K562 (cell line): ENCODE data around the gene MKNK2. TPM values are rescaled to one million over a fixed set of nuclear protein-coding genes. Genes with fewer than 3 reads are reported as not detected.
A peak's percentile ranks its signal among the peaks of the same experiment; 100 is the strongest.

Source experiments
- ARID2 ChIP-seq: fragments of 450-650 bp; IDR thresholded peaks from 2 replicates; pipeline ENCODE4 v1.6.1; 2017; ENCODE audit warnings: antibody characterized with exemption, mild to moderate bottlenecking
- BHLHE40 ChIP-seq: IDR thresholded peaks from 2 replicates; pipeline ENCODE4 v1.6.1; 2011; ENCODE audit warnings: low read length, improper control_type of control experiment
- FOXJ3 ChIP-seq: sonication (generic); formaldehyde crosslinking; IDR thresholded peaks from 2 replicates; pipeline ENCODE4 v1.4.0; 2020; ENCODE audit warnings: mild to moderate bottlenecking, missing genetic modification reagents
- HDAC6 ChIP-seq: IDR thresholded peaks from 2 replicates; pipeline ENCODE4 v1.6.1; 2012; ENCODE audit warnings: low read depth, mild to moderate bottlenecking, control low read depth, inconsistent platforms, low read length, moderate library complexity
- NR2C2 ChIP-seq, 2 experiments: fragments of 200-800 bp in 1 of 2; sonication (Bioruptor generic) in 1 of 2; sonication (generic) in 1 of 2; formaldehyde crosslinking in 1 of 2; IDR thresholded peaks; 2 replicates each; pipeline versions ENCODE4 v1.6.1 to v1.8.0; 2016 to 2022; ENCODE audit warnings: mild to moderate bottlenecking in 1 of 2, missing compliant biosample characterization in 1 of 2, missing genetic modification characterization in 1 of 2, missing genetic modification reagents in 1 of 2
- POLR2B ChIP-seq: fragments of 450-650 bp; IDR thresholded peaks from 2 replicates; pipeline ENCODE4 v1.6.1; 2018; ENCODE audit warnings: low read depth; ENCODE audit not compliant: partially characterized antibody
- SAFB ChIP-seq: fragments of 200-400 bp; formaldehyde crosslinking; IDR thresholded peaks from 2 replicates; pipeline ENCODE4 v1.6.1; 2017; ENCODE audit warnings: low read depth, low read length, borderline replicate concordance
- SUPT5H ChIP-seq: fragments of 450-650 bp; IDR thresholded peaks from 2 replicates; pipeline ENCODE4 v1.6.1; 2016
- ZNF143 ChIP-seq: sonication (generic); formaldehyde crosslinking; IDR thresholded peaks from 2 replicates; pipeline ENCODE4 v1.9.0; 2022; ENCODE audit warnings: mild to moderate bottlenecking, missing genetic modification reagents
- ZNF57 ChIP-seq: fragments of 450-650 bp; formaldehyde crosslinking; IDR thresholded peaks from 2 replicates; pipeline ENCODE4 v1.4.0; 2020; ENCODE audit warnings: mild to moderate bottlenecking, moderate library complexity
- ZNF707 ChIP-seq: fragments of 250-450 bp; sonication (Bioruptor Pico); conservative IDR thresholded peaks from 2 replicates; pipeline ENCODE4 v1.8.0; 2022; ENCODE audit warnings: inconsistent platforms, mild to moderate bottlenecking, moderate library complexity
- polyA plus RNA-seq, 8 experiments: library from polyadenylated mRNA; depleted of rRNA in 4 of 8; stranded (reverse) in 5 of 8; unstranded in 3 of 8; fragments of >200 nt; fragmentation: Nextera tagmentation in 2 of 8; fragmentation: Illumina TruSeq in 1 of 8; extraction: Ambion mirVana in 2 of 8; extraction: Trizol in 1 of 8; gene quantifications; 2 replicates each; pipeline versions ENCODE4 v1.2.1 to v1.2.3, GENCODE V29; 2011 to 2014; ENCODE audit warnings: inconsistent platforms in 1 of 8, missing spikeins in 1 of 8
- total RNA-seq, 7 experiments: library from RNA; depleted of rRNA in 6 of 7; stranded (reverse); fragments of >200 nt in 6 of 7; fragmentation: Illumina TruSeq in 2 of 7; extraction: Trizol in 2 of 7; gene quantifications; 2 replicates each; pipeline versions ENCODE4 v1.2.1 to v1.2.3, GENCODE V29; 2011 to 2021; ENCODE audit warnings: low replicate concordance in 1 of 7
- TF ChIP-seq, protein P1 (sequence below), 2 experiments: IDR thresholded peaks; 2 replicates each; pipeline ENCODE4 v1.6.1; 2011; ENCODE audit warnings: borderline replicate concordance in 1 of 2, control low read depth in 1 of 2, low read depth in 1 of 2, low read length in 1 of 2, mild to moderate bottlenecking in 1 of 2, mixed read lengths in 1 of 2, moderate library complexity in 1 of 2; ENCODE audit not compliant: insufficient read depth in 1 of 2, insufficient read length in 1 of 2, poor library complexity in 1 of 2, severe bottlenecking in 1 of 2; ENCODE audit errors: extremely low read depth in 1 of 2
- TF ChIP-seq, protein P2 (sequence below): IDR thresholded peaks from 2 replicates; pipeline ENCODE4 v1.6.1; 2016; ENCODE audit warnings: missing genetic modification characterization, missing compliant biosample characterization
- TF ChIP-seq, protein P3 (sequence below): fragments of 450-650 bp; formaldehyde crosslinking; IDR thresholded peaks from 2 replicates; pipeline ENCODE4 v1.4.0; 2020; ENCODE audit warnings: mild to moderate bottlenecking, mixed read lengths
- TF ChIP-seq, protein P4 (sequence below): fragments of 150-350 bp; IDR thresholded peaks from 2 replicates; pipeline ENCODE4 v1.6.1; 2014; ENCODE audit warnings: low read depth, mild to moderate bottlenecking, low read length, borderline replicate concordance
- TF ChIP-seq, protein P5 (sequence below): fragments of 450-650 bp; formaldehyde crosslinking; conservative IDR thresholded peaks from 2 replicates; pipeline ENCODE4 v1.4.0; 2022; ENCODE audit warnings: mild to moderate bottlenecking, missing genetic modification characterization

Gene MKNK2
- total and polyA plus RNA-seq, 9 of the 15 experiments (the other 6 are each of a cell fraction or from before 2014, with no cell fraction given): 5.1 to 191 (median 51.9) TPM

DNA sequence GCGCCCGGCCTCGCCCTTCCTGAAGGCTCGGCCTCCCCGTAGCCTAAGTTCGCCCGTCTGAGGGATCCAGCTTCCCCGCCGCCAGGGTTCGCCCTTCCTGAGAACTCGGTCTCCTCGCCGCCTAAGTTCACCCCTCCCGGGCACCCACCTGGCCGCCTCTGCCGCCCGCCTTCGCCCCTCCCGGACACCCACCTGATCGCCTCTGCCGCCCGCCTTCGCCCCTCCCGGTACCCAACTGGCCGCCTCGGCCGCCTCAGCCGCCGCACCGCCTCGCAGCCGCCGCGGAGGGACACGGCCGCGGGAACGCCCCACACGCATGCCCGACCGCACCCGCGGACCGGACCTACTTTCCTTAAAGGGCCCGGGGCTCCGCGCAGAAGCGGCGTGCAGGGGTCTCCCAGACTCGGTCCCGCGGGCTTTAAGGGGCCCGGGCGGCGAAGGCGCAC, 45.0 kb upstream of the MKNK2 start, which contains the start of gene MOB3A (continued):
- no peak for TF ChIP-seq ZNF707 (CRISPR knock-in tag)
- peak; percentile 66; the same call in 1 of the 2 replicates for TF ChIP-seq SUPT5H
- TF ChIP-seq SAFB: no peak
- TF ChIP-seq POLR2B: no peak
- TF ChIP-seq, protein P1, sequence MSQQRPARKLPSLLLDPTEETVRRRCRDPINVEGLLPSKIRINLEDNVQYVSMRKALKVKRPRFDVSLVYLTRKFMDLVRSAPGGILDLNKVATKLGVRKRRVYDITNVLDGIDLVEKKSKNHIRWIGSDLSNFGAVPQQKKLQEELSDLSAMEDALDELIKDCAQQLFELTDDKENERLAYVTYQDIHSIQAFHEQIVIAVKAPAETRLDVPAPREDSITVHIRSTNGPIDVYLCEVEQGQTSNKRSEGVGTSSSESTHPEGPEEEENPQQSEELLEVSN (IDR thresholded peaks at IDR 0.05; ENCODE audit: borderline replicate concordance in 1 of 2, extremely low read depth in 1 of 2, insufficient read depth in 1 of 2, insufficient read length in 1 of 2, low read depth in 1 of 2, low read length in 1 of 2, poor library complexity in 1 of 2, severe bottlenecking in 1 of 2): peak; percentile 49 to 70
- TF ChIP-seq ARID2: no peak
- no peak for TF ChIP-seq ZNF57 (CRISPR knock-in tag)
- TF ChIP-seq BHLHE40: peak; percentile 64; the same call in 1 of the 2 replicates
- no peak for TF ChIP-seq HDAC6
- TF ChIP-seq, protein P2, sequence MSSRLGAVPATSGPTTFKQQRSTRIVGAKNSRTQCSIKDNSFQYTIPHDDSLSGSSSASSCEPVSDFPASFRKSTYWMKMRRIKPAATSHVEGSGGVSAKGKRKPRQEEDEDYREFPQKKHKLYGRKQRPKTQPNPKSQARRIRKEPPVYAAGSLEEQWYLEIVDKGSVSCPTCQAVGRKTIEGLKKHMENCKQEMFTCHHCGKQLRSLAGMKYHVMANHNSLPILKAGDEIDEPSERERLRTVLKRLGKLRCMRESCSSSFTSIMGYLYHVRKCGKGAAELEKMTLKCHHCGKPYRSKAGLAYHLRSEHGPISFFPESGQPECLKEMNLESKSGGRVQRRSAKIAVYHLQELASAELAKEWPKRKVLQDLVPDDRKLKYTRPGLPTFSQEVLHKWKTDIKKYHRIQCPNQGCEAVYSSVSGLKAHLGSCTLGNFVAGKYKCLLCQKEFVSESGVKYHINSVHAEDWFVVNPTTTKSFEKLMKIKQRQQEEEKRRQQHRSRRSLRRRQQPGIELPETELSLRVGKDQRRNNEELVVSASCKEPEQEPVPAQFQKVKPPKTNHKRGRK: no peak
- TF ChIP-seq, protein P3, sequence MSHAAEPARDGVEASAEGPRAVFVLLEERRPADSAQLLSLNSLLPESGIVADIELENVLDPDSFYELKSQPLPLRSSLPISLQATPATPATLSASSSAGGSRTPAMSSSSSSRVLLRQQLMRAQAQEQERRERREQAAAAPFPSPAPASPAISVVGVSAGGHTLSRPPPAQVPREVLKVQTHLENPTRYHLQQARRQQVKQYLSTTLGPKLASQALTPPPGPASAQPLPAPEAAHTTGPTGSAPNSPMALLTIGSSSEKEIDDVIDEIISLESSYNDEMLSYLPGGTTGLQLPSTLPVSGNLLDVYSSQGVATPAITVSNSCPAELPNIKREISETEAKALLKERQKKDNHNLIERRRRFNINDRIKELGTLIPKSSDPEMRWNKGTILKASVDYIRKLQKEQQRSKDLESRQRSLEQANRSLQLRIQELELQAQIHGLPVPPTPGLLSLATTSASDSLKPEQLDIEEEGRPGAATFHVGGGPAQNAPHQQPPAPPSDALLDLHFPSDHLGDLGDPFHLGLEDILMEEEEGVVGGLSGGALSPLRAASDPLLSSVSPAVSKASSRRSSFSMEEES (CRISPR knock-in tag): no peak
- peak; percentile 72; the same call in 1 of the 2 replicates for TF ChIP-seq NR2C2 (CRISPR knock-in tag; IDR thresholded peaks at IDR 0.05)
- TF ChIP-seq NR2C2 (tag; IDR thresholded peaks at IDR 0.05): peak; percentile 77
- TF ChIP-seq, protein P4, sequence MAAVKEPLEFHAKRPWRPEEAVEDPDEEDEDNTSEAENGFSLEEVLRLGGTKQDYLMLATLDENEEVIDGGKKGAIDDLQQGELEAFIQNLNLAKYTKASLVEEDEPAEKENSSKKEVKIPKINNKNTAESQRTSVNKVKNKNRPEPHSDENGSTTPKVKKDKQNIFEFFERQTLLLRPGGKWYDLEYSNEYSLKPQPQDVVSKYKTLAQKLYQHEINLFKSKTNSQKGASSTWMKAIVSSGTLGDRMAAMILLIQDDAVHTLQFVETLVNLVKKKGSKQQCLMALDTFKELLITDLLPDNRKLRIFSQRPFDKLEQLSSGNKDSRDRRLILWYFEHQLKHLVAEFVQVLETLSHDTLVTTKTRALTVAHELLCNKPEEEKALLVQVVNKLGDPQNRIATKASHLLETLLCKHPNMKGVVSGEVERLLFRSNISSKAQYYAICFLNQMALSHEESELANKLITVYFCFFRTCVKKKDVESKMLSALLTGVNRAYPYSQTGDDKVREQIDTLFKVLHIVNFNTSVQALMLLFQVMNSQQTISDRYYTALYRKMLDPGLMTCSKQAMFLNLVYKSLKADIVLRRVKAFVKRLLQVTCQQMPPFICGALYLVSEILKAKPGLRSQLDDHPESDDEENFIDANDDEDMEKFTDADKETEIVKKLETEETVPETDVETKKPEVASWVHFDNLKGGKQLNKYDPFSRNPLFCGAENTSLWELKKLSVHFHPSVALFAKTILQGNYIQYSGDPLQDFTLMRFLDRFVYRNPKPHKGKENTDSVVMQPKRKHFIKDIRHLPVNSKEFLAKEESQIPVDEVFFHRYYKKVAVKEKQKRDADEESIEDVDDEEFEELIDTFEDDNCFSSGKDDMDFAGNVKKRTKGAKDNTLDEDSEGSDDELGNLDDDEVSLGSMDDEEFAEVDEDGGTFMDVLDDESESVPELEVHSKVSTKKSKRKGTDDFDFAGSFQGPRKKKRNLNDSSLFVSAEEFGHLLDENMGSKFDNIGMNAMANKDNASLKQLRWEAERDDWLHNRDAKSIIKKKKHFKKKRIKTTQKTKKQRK: no peak
- TF ChIP-seq, protein P5, sequence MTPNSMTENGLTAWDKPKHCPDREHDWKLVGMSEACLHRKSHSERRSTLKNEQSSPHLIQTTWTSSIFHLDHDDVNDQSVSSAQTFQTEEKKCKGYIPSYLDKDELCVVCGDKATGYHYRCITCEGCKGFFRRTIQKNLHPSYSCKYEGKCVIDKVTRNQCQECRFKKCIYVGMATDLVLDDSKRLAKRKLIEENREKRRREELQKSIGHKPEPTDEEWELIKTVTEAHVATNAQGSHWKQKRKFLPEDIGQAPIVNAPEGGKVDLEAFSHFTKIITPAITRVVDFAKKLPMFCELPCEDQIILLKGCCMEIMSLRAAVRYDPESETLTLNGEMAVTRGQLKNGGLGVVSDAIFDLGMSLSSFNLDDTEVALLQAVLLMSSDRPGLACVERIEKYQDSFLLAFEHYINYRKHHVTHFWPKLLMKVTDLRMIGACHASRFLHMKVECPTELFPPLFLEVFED (CRISPR knock-in tag): no peak
- no peak for TF ChIP-seq FOXJ3 (CRISPR knock-in tag)
- TF ChIP-seq ZNF143 (CRISPR knock-in tag): no peak; the same call in 1 of the 2 replicates
